Colonic mucosa (tissue), 4 donors: ENCODE results near the gene BSX. TPM values are rescaled to one million over a fixed set of nuclear protein-coding genes. Genes with fewer than 3 reads are reported as not detected.

Experiments used
- DNase-seq: peaks from one replicate; pipeline ENCODE4 v3.0.0-alpha.2; 2020
- H3K27ac ChIP-seq: fragments of 200-600 bp; one replicate; pipeline ENCODE4 v1.8.0; 2021
- H3K27me3 ChIP-seq: fragments of 200-600 bp; one replicate; pipeline ENCODE4 v1.8.0; 2021
- H3K36me3 ChIP-seq: fragments of 200-600 bp; one replicate; pipeline ENCODE4 v1.8.0; 2021
- H3K4me1 ChIP-seq: fragments of 200-600 bp; one replicate; pipeline ENCODE4 v1.8.0; 2021; ENCODE audit warnings: mild to moderate bottlenecking
- H3K4me3 ChIP-seq: fragments of 200-600 bp; one replicate; pipeline ENCODE4 v1.8.0; 2021
- H3K9ac ChIP-seq, 2 donors: one replicate each; pipeline ENCODE4 v1.7.0; 2013; ENCODE audit warnings: control low read depth in 2 of 2, low read depth in 2 of 2, low read length in 2 of 2
- H3K9me3 ChIP-seq: fragments of 200-600 bp; one replicate; pipeline ENCODE4 v1.8.0; 2021
- intact Hi-C: fragments of 100-400 bp; cut with DNase I; formaldehyde crosslinking; loops from one replicate; pipeline ENCODE4 v1.14.1; 2022
- total RNA-seq, 2 donors: library from RNA; stranded (reverse); fragmentation: NEBNext Ultra II Directional in 1 of 2; extraction: Animal tissue kit (Norgen Biotek cat#: 25700) in 1 of 2; gene quantifications; one replicate each; pipeline ENCODE4 v1.2.1, GENCODE V29; 2021
- TF ChIP-seq, protein P1 (sequence below): fragments of 200-600 bp; IDR thresholded peaks from one replicate; pipeline ENCODE4 v1.8.0; 2022; ENCODE audit warnings: antibody characterized with exemption, mild to moderate bottlenecking
- donor health status: healthy.
- donor health status: DM: no; HTN: no; CAD: no.
- donor health status: DM: no; HTN: no; CAD: no.

The BSX gene
- total RNA-seq, 2 donors from 2014 or later, result not detected

GRCh38 chr11:123006860-123007542, 25.4 kb upstream of the BSX start:
- Histone ChIP-seq H3K4me1 (no peaks in the 10 kb centered on the region), H3K9me3 (no peaks in the 10 kb centered on the region), H3K9ac (no peak overlapping the region), H3K4me3 (no peak overlapping the region), H3K27ac (no peak overlapping the region), H3K36me3 (no peaks in the 10 kb centered on the region), H3K27me3 (no peaks in the 10 kb centered on the region)
- TF ChIP-seq, protein P1, sequence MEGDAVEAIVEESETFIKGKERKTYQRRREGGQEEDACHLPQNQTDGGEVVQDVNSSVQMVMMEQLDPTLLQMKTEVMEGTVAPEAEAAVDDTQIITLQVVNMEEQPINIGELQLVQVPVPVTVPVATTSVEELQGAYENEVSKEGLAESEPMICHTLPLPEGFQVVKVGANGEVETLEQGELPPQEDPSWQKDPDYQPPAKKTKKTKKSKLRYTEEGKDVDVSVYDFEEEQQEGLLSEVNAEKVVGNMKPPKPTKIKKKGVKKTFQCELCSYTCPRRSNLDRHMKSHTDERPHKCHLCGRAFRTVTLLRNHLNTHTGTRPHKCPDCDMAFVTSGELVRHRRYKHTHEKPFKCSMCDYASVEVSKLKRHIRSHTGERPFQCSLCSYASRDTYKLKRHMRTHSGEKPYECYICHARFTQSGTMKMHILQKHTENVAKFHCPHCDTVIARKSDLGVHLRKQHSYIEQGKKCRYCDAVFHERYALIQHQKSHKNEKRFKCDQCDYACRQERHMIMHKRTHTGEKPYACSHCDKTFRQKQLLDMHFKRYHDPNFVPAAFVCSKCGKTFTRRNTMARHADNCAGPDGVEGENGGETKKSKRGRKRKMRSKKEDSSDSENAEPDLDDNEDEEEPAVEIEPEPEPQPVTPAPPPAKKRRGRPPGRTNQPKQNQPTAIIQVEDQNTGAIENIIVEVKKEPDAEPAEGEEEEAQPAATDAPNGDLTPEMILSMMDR, result no peak
- no peak for DNase-seq
- intact Hi-C loops, result no loop called here

DNA sequence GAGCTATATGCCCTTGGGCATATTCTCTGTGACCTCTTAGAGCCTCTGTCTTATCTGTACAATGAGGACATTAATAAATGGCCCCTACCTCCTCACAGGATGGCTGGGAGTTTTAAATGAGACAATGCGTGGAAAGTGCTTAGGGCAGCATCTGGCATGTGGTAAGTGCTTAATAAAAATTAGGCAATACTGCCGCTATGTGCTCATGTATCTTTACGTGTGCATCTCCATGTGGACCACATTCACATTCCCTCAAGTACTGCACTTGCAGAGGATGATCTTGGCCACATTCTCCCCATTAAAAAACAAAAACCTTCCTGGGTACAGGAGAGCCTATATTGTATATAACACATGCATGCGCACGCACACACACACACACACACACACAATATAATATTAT, 19.1 kb upstream of the BSX start:
- no peaks in the 10 kb centered on the region for H3K27me3 ChIP-seq
- H3K9ac ChIP-seq, result no peak overlapping the region
- H3K4me3 ChIP-seq, result no peak overlapping the region
- no peaks in the 10 kb centered on the region for H3K9me3 ChIP-seq
- DNase-seq, result no peak
- intact Hi-C loops, result no loop called here
- TF ChIP-seq, protein P1, result no peak
- no peak overlapping the region for H3K27ac ChIP-seq
- no peaks in the 10 kb centered on the region for H3K36me3 ChIP-seq
- no peaks in the 10 kb centered on the region for H3K4me1 ChIP-seq

- Histone ChIP-seq H3K4me1 (no peaks in the 10 kb centered on the region), H3K27me3 (no peaks in the 10 kb centered on the region), H3K36me3 (no peaks in the 10 kb centered on the region), H3K9ac (no peak overlapping the region), H3K9me3 (no peaks in the 10 kb centered on the region), H3K27ac (no peak overlapping the region), H3K4me3 (no peak overlapping the region)
- intact Hi-C loops, result no loop called here
- TF ChIP-seq, protein P1, result no peak
- DNase-seq, result no peak
Observed at GRCh38 chr11:122998727-122999366, 17.2 kb upstream of the BSX start.

GRCh38 chr11:122995526-122995925, 13.9 kb upstream of the BSX start:
- no peak for DNase-seq
- no peak overlapping the region for H3K27ac ChIP-seq
- H3K27me3 ChIP-seq, result no peaks in the 10 kb centered on the region
- H3K4me3 ChIP-seq, result no peak overlapping the region
- H3K9ac ChIP-seq, result no peak overlapping the region
- H3K4me1 ChIP-seq, result no peaks in the 10 kb centered on the region
- no peaks in the 10 kb centered on the region for H3K9me3 ChIP-seq
- TF ChIP-seq, protein P1, result no peak
- no peaks in the 10 kb centered on the region for H3K36me3 ChIP-seq
- intact Hi-C loops, result no loop called here

GRCh38 chr11:122984186-122985011, 2.8 kb upstream of the BSX start:
- no peak for DNase-seq
- intact Hi-C loops, result no loop called here
- Histone ChIP-seq H3K9ac (no peak overlapping the region), H3K27me3 (peaks cover 57% of the 10 kb centered on the region), H3K9me3 (no peaks in the 10 kb centered on the region), H3K27ac (no peak overlapping the region), H3K4me1 (no peaks in the 10 kb centered on the region), H3K4me3 (peak overlapping the region; percentile 43), H3K36me3 (no peaks in the 10 kb centered on the region)
- TF ChIP-seq, protein P1, result no peak
